Pancreas (tissue), 10 donors: Measurements from ENCODE around the gene GET4. TPM values are rescaled to one million over a fixed set of nuclear protein-coding genes. Genes with fewer than 3 reads are reported as not detected.

Source experiments
- ATAC-seq, 4 donors: fragments of 200-7000 bp; cut with Tn5 transposase; one replicate each; pipeline versions ENCODE4 v1.8.0 to v1.9.1; 2020; ENCODE audit warnings: mild to moderate bottlenecking in 4 of 4, moderate library complexity in 4 of 4
- DNase-seq, 6 donors: peaks; one replicate each; pipeline ENCODE4 v3.0.0-alpha.2; 2020
- FAIRE-seq: peaks from 2 replicates; lab custom pipeline; 2012; peaks lifted over from hg19 to GRCh38; lab: Jason Lieb, UNC
- H3K27ac ChIP-seq, 4 donors: fragments of 200-600 bp; sonication (generic); 1 replicate in 3 of 4; 2 replicates in 1 of 4; pipeline versions ENCODE4 v1.5.0 to v1.8.0; 2020
- H3K27me3 ChIP-seq, 4 donors: fragments of 200-600 bp; one replicate each; pipeline ENCODE4 v1.8.0; 2021
- H3K36me3 ChIP-seq, 3 donors: fragments of 200-600 bp; sonication (generic) in 1 of 3; one replicate each; pipeline versions ENCODE4 v1.5.0 to v1.8.0; 2020 to 2021
- H3K4me1 ChIP-seq, 3 donors: fragments of 200-600 bp; one replicate each; pipeline ENCODE4 v1.8.0; 2021
- H3K4me3 ChIP-seq, 4 donors: fragments of 200-600 bp; sonication (generic) in 2 of 4; one replicate each; pipeline versions ENCODE4 v1.5.0 to v1.8.0; 2020 to 2021
- H3K9me3 ChIP-seq, 4 donors: fragments of 200-600 bp; one replicate each; pipeline ENCODE4 v1.8.0; 2021
- CTCF ChIP-seq, 4 donors: fragments of 200-600 bp; sonication (generic) in 3 of 4; IDR thresholded peaks; one replicate each; pipeline versions ENCODE4 v1.5.0 to v1.8.0; 2021; ENCODE audit warnings: antibody characterized with exemption in 4 of 4
- WGBS, 2 donors: extraction: QIAGEN DNeasy Blood & Tissue Kit; methylation state at CpG; one replicate each; pipeline ENCODE4 v1.1.7; 2013; 5-methylcytosine and 5-hydroxymethylcytosine counted together
- intact Hi-C, 3 donors: fragments of 100-400 bp; cut with DNase I; formaldehyde crosslinking; loops; one replicate each; pipeline versions ENCODE4 v1.11.1 to v1.14.2; 2022
- polyA plus RNA-seq, 2 donors: library from polyadenylated mRNA; stranded (reverse); fragments of 200-250 nt; gene quantifications; one replicate each; pipeline ENCODE4 v1.2.3, GENCODE V29; 2013
- total RNA-seq, 6 donors: library from RNA; stranded (reverse); fragmentation: NEBNext Ultra II Directional in 4 of 6; extraction: Animal tissue kit (Norgen Biotek cat#: 25700) in 4 of 6; gene quantifications; one replicate each; pipeline versions ENCODE4 v1.2.1 to v1.2.4, GENCODE V29; 2021 to 2023
- donor health status: healthy with polysubstance abuse.
- donor health status: DM: no; HTN: no; CAD: no; lungs with moderate emphysema.
- donor health status: DM: no; HTN: no; CAD: no.
- donor health status: control.
- donor health status: control.
- donor health status: Bipolar disorder and iron deficiency.
- donor health status: DM: yes; HTN: yes; CAD: no.
- donor health status: DM: no; HTN: no; CAD: no.
- donor health status: DM: no; HTN: no; CAD: no.
- donor health status: DM: yes; HTN: yes; CAD: no.

GET4 gene
- total and polyA plus RNA-seq, 8 donors = 13.1 to 94.5 (median 21.4) TPM

GRCh38 chr7:883055-884021, 7.0 kb downstream of the GET4 start:
- H3K9me3 ChIP-seq = no peaks in the 10 kb centered on the region
- H3K27ac ChIP-seq = peak overlapping the region in 1 of 4 donors; percentile 23
- DNase-seq = peak in 3 of 6 donors; percentile 29 to 75 (median 59)
- TF ChIP-seq CTCF (IDR thresholded peaks at IDR 0.05) = no peak
- H3K4me3 ChIP-seq = no peak overlapping the region
- no peak for FAIRE-seq
- peaks cover 0 to 19% (median 13%) of the 10 kb centered on the region in 3 donors for H3K36me3 ChIP-seq
- H3K4me1 ChIP-seq = peaks cover 39 to 51% (median 41%) of the 10 kb centered on the region in 3 donors
- 57 to 63% methylated on average over 48 to 50 of the region's 50 CpGs for WGBS, 2 donors
- ATAC-seq = peak in 3 of 4 donors; percentile 23 to 44 (median 24)
- intact Hi-C loops = no loop called here
- H3K27me3 ChIP-seq = no peaks in the 10 kb centered on the region

GRCh38 chr7:884191-885003, 8.0 kb downstream of the GET4 start:
- WGBS, 2 donors = 38 to 44% methylated on average over 31 of the region's 31 CpGs
- Histone ChIP-seq H3K9me3 (no peaks in the 10 kb centered on the region), H3K27me3 (no peaks in the 10 kb centered on the region), H3K4me3 (no peak overlapping the region), H3K36me3 (peaks cover 0 to 24% (median 21%) of the 10 kb centered on the region in 3 donors), H3K27ac (no peak overlapping the region), H3K4me1 (peaks cover 39 to 44% (median 41%) of the 10 kb centered on the region in 3 donors)
- intact Hi-C loops = no loop called here
- no peak for TF ChIP-seq CTCF (IDR thresholded peaks at IDR 0.05)
- FAIRE-seq (no peak), DNase-seq (peak in 4 of 6 donors; percentile 44 to 77 (median 68)), ATAC-seq (peak; percentile 39 to 63 (median 48))

GRCh38 chr7:885261-885892, 9.0 kb downstream of the GET4 start:
- peak in 2 of 4 donors; percentile 13 to 15 for ATAC-seq
- WGBS, 2 donors = 35 to 40% methylated on average over 25 of the region's 25 CpGs
- Histone ChIP-seq H3K9me3 (no peaks in the 10 kb centered on the region), H3K27me3 (no peaks in the 10 kb centered on the region), H3K36me3 (peaks cover 0 to 24% (median 21%) of the 10 kb centered on the region in 3 donors), H3K27ac (no peak overlapping the region), H3K4me1 (peaks cover 33 to 38% (median 35%) of the 10 kb centered on the region in 3 donors), H3K4me3 (no peak overlapping the region)
- intact Hi-C loops = no loop called here
- TF ChIP-seq CTCF (IDR thresholded peaks at IDR 0.05) = no peak
- FAIRE-seq = no peak
- peak in 3 of 6 donors; percentile 39 to 80 (median 58) for DNase-seq

GRCh38 chr7:885893-886625, 9.7 kb downstream of the GET4 start:
- ATAC-seq (no peak), DNase-seq (peak in 3 of 6 donors; percentile 30 to 74 (median 60)), FAIRE-seq (no peak)
- intact Hi-C loops = no loop called here
- Histone ChIP-seq H3K4me1 (peaks cover 29 to 38% (median 33%) of the 10 kb centered on the region in 3 donors), H3K27ac (no peak overlapping the region), H3K9me3 (no peaks in the 10 kb centered on the region), H3K4me3 (no peak overlapping the region), H3K36me3 (peaks cover 0 to 26% (median 24%) of the 10 kb centered on the region in 3 donors), H3K27me3 (no peaks in the 10 kb centered on the region)
- TF ChIP-seq CTCF (IDR thresholded peaks at IDR 0.05) = no peak
- WGBS, 2 donors = 79 to 88% methylated on average over 30 of the region's 30 CpGs
